HG03571 (cell line): Measurements from ENCODE around the gene FAM53B.
A peak's percentile ranks its signal among the peaks of the same experiment; 100 is the strongest.
"Not testable (repeated sequence)": the region's sequence is repeated elsewhere in the genome, so short reads cannot be mapped to it uniquely, and the experiment has no call there.

Experiments used
- ATAC-seq: cut with Tn5 transposase; IDR thresholded peaks from one replicate; pipeline ENCODE4 v1.9.1; 2021; ENCODE audit not compliant: unreplicated experiment

Gene FAM53B

DNA sequence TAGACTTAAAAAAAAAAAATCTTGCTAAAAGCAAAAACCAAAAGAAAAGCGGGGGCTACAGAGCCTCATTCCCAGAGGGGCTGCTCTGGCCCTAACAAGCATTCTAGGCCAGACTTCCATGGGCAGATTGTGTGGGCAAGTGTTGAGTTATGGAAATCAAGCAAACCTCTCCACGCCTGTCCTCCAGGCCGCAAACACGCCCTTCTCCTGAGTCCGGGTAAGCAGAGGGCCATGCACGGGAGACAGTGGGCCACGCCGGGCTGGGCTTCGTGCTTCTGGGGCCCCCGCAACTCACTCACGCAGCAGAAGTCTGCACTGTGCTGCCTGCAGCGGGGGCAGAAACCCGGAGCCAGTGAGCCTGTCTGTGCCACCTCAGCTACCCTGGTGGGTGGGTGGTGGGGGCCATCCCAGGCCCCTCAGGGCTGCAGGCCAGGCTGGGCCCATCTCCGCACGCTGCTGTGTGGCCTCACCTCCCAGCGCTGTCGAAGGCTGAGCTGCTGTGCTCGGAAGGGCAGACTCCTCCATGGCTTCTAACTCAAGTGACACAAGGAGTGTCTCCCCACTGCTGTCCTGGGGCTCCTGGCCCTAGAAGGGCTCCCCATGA, 125.6 kb downstream of the FAM53B start:
- no peak for ATAC-seq

DNA sequence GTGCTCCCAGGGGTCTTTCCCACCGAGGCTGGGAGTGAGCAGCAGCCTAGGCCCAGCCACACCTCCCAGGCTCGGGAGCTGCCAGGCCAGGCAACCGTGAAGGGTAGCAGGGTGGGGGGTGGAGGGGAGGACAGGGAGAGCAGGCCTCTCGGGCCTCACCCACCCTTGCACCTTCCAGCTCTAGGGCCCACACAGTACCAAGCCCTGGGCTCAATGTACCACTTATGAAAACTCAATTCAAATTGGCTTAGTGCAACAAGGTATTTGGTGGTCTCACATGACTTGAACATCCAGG, 127.4 kb downstream of the FAM53B start:
- no peak for ATAC-seq

DNA sequence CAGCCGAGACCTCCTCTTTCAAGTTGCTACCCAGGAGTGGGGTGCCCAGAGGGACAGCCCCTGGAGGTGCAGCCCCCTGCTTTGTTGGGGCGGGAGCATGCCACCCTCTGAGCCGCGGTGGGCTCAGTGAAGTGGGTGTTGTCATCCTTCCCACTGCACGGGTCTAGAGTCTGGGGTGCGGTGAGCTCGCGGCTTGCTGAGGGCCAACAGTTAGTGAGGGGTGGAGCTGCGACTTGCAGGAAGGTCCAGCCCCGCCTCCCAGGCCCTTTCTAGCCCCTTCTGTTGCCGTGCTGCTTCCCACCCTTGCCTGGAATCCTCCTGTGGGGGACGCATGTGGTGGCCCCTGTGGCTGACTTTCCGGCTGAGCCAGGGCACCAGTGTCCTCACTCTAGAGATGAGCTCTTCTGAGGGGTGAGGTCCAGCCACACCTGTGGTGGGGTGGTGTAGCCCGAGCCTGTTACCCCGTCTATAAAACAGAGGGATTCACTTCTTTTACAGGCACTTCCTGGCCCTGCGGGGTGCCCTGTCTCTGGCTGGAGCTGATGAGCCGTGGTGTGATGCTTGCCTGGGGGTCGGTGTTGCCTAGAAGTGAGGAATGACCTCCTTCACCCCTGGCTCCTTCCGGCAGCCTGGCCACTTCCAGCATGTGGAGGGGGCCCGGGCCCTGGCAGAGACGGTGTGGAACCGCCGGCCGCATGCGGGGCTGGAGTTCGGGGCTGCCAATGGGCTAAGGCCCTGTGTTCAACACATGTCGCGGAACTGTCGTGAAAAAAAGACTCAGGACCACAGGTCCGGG, 127.9 kb downstream of the FAM53B start:
- no peak for ATAC-seq

DNA sequence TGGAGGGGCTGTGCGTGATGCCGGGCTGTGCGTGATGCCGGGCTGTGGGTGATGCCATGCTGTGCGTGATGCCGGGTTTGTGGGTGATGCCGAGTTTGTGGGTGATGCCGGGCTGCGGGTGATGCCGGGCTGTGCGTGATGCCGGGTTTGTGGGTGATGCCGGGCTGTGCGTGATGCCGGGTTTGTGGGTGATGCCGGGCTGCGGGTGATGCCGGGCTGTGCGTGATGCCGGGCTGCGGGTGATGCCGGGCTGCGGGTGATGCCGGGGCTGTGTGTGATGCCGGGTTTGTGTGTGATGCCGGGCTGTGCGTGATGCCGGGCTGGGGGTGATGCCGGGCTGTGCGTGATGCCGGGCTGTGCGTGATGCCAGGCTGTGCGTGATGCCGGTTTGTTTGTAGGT, 128.9 kb downstream of the FAM53B start:
- ATAC-seq: no peak

DNA sequence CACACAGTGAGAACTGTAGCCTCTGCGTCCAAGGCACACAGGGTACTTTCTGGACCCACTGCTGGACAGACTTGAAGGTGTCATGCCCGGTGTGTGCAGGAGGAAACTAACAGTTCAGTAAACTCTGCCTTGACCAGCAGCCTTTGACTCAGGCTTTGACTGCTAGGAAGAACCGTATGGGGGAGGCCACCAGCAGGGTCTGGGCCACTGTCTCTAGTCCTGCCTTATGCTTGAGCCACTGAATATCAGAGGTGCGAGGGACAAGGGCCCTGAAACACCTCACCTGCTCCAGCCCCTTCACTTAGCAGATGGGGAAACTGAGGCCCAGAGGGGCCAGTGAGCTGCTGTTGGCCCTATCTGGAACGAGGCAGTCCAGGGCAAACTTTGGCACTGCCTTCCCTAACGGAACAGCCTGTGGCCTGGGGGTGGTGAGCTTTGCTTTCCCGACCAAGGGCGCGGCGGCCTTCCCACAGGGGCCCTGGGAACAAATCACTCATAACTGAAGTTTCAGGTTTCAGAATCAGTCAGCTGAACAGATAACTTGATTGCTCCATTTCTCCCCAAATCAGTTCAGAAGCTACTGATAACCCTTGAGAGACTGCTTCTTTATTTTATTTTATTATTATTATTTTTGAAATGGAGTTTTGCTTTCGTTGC, 130.0 kb downstream of the FAM53B start:
- ATAC-seq: peak; percentile 58

DNA sequence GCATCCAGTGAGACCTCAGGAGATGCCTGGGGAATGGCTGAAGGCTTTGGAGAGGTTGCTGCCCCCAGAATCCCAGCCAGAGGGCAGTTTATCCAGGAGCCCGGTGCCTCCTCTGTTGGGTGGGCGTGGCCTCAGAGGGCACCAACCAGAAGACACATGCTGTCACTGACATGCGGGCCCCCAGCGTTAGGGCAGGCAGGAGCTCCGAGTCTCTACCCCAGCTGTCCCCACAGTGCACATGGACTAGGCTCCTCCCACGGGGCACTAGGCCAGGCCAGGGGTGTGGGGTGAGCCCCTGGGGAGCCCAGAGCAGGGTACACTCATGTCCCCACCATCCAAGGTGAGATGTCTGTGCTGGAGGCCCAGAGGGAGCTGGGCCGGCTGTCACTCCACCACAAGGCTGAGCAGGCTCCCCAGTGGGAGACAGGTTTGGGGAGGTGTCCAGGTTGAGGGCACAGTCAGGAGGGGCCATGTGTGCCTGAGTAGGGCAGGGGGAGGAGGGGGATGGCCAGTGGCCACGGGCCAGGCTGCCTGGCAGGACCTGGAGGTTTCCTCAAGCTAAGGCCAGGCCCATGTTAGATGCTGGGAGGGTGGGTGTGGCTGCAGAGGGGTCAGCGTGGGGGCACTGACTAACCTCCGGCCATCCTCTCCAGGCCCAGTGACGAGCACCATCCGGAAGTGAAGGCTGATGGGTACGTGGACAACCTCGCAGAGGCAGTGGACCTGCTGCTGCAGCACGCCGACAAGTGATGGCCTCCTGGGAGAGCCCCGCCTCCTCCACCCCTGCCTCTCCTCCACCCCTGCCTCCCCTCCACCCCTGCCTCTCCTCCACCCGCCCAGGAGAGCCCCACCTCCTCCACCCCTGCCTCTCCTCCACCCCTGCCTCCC, 131.3 kb downstream of the FAM53B start:
- no peak for ATAC-seq

DNA sequence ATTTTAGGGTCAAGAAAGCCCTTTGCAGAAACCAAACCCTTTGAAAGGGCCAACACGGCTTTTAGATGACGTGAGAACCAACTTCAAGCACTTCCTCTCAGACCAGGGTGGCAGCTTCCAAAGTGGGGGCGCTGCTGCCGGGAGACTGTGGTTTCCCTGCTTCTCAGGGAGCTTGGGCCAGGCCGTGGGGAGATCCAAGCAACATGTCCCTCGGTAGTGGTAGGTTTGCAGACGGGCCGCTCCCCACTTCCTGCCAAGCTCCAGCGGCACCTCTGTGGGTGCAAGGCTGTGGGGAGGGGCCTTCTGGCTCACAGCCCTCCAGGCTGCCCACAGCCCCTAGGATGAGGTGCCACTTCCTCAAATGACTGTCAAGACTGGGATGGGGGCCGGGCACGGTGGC, 132.4 kb downstream of the FAM53B start:
- ATAC-seq: no peak

DNA sequence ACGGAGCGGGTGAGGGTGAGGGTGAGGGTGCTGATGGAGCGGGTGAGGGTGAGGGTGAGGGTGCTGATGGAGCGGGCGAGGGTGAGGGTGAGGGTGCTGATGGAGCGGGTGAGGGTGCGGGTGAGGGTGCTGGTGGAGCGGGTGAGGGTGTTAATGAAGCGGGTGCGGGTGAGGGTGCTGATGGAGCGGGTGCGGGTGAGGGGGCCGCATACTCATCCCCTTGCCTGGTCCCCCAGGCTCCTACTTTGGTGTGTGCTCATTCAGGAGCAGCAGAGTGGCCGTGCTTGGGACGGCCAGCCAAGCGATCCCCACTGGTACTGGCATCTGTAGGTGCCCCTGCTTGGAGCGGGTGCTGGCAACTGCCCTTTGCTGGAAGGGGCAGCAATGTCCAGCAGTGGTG, 133.3 kb downstream of the FAM53B start:
- not testable (repeated sequence) for ATAC-seq

DNA sequence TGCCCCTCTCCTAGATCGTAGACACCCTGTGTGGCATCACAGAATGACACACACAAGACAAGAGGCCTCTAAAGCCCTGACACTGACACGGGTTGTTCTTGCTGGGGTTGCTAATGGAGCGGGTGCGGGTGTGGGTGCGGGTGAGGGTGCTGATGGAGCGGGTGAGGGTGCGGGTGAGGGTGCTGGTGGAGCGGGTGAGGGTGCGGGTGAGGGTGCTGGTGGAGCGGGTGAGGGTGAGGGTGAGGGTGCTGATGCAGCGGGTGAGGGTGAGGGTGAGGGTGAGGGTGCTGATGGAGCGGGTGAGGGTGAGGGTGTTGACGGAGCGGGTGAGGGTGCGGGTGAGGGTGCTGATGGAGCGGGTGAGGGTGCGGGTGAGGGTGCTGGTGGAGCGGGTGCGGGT, 134.0 kb downstream of the FAM53B start:
- not testable (repeated sequence) for ATAC-seq

DNA sequence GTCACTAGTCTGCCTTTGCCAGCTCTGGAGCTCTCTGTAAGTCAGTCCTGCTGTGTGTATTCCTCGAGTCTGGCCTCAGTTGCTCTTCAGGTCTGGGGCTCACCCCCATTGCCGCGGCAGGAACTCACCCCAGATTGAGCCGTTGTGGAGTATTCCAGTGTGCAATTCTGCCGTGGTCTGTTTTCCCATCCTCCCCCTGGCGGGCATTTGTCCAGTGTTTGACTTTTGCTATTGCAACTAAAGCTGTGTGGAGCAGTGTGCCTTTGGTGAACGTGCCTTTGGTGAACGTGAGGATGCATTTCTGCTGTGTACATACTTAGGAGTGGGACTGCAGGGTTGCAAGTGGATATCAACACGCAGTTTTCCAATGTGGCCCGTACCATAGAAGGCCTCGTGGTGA, 134.5 kb downstream of the FAM53B start:
- no peak for ATAC-seq

DNA sequence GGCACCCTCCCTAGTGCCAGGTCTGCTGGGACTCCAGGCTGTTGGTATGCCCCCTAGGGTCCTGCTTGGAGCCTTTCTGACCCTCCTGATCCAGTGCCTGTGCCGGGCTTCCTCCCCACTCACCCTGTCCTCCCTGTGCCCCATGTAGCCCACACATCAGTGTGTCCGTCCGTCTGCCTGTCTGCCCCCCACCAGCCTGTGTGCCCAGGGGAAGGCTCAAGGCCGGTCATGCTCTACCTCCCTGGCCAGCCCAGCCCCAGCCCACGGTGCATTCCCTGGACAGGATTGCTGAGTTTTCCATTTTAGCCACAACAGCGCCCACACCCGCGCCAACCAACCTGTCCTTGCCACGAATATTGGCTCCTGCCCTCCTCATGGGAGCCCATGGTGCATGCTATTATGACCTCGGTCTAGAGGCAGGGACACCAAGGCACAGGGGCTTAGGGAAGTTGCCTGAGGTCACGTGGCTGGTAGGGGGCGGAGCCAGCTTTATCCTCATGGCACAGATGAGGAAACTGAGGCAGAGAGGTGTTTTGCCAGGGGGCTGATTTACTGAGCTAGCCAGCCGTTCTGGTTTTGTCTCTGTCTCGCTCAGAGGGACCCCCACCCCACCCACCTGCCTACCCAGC, 136.0 kb downstream of the FAM53B start:
- no peak for ATAC-seq

DNA sequence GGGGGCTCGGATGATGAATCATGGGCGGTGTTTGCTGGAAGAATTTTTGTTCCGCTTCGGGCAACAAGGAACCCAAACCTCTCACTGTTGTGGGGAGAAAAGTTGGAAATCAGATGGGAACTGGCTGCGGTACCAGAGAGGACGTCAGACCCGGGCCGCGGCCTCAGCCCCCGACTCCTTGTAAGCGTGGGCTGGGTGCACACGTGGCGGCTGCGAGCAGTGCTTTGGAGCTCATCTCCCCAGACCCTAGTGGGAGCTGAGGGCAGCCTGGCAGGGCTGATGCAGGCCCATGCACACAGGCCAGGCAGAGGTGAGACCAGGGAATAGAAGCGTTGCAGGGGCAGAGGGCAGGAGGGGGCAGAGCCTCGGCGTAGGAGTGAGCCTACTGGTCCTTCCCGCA, 136.5 kb downstream of the FAM53B start:
- no peak for ATAC-seq

DNA sequence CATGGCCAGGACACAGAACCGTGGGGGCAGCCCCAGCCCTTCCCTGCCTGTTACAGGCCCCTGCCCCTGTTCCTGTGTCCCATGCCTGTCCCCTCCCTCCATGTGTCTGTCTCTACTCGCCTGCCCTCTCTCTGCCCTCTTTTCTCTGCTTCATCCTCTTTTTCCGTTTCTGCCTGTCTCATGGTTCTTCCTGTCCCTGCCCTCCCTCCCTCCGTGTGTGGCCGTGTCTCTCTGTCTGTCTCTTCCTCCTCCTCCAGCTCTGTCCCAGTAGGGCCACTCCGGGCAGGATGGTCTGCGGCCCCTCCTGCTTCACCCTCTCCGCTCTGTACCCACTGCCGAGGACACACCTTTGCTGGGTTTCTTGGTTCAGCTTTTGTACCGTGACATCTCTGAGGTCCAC, 137.4 kb downstream of the FAM53B start:
- no peak for ATAC-seq

DNA sequence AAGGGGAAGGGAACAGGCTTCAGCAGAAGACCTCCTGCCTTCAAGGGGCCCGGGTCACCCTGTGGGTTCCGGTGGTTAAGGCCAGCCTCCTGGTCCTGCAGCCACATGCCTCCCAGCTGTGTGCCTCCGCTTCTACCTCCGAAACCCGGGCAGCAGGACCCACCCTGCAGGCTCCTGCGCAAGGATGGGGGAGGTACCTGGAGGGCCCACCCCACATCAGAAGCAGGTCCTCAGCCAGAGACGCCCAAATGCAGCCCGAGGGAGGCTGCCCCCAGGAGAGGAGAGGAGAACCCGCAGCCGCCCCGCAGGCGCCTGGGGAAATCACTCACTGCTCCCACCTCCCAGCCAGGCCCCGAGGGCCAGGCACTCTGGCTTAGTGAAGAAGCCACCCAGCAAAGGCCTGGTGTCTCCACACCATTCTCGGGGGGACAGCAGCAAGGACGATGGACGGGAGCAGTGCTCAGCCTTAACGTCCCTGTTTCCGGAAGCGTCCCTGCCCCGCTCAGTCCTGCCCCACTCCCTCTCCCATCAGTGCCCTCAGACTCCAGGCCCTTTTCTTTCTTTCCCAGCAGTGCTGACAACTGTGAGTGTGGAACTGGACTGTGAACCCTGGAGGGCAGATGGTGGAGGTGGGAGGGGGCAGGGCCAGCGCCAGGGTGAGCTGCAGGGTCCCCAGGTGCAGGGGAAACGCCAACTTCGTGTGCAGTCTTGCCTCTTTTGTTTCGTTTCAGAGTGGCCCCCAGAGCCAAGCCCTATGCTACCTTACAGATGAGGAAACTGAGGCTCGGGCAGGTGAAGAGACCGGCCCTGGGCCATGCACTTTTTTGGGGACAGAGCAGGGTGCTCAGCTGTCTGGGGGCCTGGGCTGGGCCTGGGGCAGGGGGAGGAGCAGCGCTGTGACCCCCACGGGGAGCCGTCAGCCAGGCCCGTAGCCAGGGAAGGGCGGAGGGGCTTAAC, 138.0 kb downstream of the FAM53B start:
- ATAC-seq: no peak

DNA sequence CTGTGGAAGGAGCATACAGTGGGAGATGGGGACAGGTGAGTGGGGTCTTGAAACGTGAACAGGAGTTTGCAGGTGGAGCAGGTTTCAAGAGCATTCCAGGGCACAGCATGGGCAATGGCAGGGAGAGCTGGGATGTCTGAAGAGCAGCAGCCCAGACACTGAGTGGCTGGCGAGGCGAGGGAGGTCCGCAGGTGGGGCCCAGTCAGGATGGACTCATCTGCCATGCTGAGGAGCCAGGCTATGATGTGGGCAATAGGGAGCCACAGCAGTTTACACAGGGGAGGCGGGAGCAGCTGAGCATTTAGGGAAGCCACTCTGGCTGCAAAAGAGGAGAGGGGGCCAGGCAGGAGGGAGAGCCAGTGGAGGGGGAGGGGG, 138.7 kb downstream of the FAM53B start:
- ATAC-seq: no peak

DNA sequence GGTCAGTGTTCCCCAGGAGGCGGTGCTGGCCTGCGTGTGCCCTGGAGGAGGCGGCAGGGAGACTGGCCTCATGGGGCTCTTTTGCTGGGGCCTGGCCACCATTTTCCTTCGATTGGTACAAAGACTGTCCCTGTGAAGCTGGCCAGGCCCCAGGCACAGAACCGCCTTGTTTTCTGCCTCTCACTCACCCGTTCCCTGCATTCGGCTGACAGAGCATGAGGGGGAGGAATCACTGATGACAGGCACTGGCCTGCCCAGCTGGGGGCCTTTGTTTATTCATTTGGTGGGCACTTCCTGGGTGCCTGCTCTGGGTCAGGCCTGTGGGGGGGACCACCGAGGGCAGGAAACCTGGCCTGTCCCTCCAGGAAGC, 139.2 kb downstream of the FAM53B start:
- ATAC-seq: no peak

DNA sequence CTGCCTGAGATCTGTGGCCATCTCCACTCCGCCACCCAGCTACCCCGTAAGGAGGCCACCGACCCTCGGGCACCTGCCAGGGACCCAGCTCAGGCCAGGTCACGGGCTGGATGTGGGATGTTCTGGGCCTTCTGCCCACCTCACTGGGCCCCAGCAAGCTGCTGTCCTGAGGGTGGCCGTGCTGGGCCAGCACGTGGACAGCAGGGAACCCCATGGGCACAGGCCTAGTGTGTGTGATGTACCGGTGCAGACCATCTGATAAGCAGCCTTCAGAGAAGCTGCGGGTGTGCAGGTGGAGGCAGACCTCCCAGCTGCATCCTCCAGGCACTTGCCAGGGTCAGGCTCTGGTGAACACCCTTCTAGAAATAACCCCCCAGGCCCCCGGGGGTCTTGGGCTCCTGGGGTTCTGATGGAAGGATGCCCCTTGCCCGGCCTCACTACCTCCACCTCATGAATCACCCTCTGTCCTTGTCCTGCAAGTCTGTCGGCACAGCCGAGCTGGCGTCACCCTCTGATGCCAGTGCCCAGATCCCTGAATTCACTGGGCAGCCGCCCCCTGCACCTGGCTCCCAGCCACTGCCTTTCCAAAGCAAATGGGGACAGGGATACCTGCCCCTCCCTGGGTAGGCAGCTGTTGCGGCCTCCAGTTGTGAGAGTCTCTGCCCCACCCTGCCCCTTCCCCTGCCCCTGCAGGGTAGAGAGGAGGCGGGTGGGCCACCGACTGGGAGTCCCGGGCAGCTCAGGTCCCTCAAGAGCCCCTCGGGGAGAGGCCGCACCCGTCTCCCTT, 139.8 kb downstream of the FAM53B start:
- ATAC-seq: no peak

DNA sequence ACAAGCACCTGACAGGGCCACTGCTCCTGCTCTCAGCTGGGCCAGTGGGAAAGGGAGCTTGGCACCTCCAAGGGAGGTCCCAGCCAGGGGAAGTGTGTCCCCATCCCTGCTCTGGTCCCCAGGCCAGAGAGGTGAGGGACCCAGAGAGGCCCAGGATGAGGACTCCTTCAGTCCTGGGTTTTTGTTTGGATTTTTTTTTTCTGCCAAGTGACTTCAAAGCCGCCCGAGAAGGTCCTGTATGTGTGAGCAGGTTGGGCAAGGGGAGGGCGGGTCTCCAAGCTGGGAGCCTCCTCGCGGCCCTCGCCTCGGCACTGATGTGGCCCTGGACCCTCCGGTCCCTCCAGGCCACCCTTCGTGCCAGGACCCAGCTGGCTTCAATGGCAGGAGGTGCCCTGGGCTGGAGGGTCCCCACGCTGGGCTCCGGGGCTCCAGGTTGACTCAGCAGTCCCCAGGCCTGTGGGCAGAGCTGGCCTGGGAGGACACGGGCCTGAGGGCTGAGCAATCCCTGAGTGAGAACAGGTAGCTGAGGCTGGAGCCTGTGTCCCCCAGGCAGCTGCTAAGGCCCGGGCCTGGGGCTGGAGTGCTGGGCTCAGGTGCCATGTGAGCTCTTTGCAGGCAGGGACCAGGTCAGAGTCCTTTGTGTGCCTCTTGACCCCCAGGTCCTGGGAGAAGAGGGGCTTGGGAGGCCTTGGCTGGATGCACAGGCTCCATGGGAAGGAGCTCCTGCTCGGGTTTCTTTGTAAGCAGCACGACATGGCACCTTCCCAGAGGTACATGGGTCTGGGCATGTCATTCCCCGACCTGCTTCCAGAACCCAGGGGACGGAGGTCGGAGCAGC, 140.6 kb downstream of the FAM53B start:
- no peak for ATAC-seq
